ENCODE results near the gene PNMT. TPM values are rescaled to one million over a fixed set of nuclear protein-coding genes. Genes with fewer than 3 reads are reported as not detected.

The PNMT gene
- total and polyA plus RNA-seq, 2 experiments from 2014 or later, result 51.9 to 204 TPM

DNA sequence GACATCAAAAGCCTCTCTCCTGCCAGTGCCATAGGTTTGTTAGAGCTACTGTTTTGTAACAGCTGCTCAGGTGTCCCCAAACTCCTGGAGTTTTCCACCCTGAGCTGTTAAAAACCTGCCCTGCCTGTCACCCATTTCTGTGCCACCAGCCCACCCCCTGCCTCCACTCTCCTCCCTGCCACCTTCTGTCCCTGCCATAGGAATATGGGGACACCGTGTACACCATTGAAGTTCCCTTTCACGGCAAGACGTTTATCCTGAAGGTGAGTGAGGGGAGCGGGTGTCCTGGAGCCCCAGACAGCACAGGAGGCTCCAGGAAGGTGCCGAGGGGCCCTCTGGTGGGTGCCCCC, 8.3 kb upstream of the PNMT start:
- H3K27me3 ChIP-seq, result no peaks in the 10 kb centered on the region
- no peak for TF ChIP-seq EZH2phosphoT487 (IDR thresholded peaks at IDR 0.05; ENCODE audit: low read depth, severe bottlenecking, unreplicated experiment)
- TF ChIP-seq, protein P1, sequence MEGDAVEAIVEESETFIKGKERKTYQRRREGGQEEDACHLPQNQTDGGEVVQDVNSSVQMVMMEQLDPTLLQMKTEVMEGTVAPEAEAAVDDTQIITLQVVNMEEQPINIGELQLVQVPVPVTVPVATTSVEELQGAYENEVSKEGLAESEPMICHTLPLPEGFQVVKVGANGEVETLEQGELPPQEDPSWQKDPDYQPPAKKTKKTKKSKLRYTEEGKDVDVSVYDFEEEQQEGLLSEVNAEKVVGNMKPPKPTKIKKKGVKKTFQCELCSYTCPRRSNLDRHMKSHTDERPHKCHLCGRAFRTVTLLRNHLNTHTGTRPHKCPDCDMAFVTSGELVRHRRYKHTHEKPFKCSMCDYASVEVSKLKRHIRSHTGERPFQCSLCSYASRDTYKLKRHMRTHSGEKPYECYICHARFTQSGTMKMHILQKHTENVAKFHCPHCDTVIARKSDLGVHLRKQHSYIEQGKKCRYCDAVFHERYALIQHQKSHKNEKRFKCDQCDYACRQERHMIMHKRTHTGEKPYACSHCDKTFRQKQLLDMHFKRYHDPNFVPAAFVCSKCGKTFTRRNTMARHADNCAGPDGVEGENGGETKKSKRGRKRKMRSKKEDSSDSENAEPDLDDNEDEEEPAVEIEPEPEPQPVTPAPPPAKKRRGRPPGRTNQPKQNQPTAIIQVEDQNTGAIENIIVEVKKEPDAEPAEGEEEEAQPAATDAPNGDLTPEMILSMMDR (IDR thresholded peaks at IDR 0.05; ENCODE audit: poor library complexity), result no peak
- no peak for TF ChIP-seq EZH2 (IDR thresholded peaks at IDR 0.05; ENCODE audit: borderline replicate concordance)
- H3K4me3 ChIP-seq, result no peak overlapping the region
- H2AFZ ChIP-seq, result no peak overlapping the region
- H3K4me2 ChIP-seq, result no peak overlapping the region
- no peaks in the 10 kb centered on the region for H3K36me3 ChIP-seq (replicated peaks; ENCODE audit: insufficient read depth, low read depth)
- H3K27ac ChIP-seq, result no peak overlapping the region
- H3K9me3 ChIP-seq (ENCODE audit: low read depth), result no peaks in the 10 kb centered on the region
- H4K20me1 ChIP-seq (ENCODE audit: insufficient read depth, poor library complexity, severe bottlenecking), result no peaks in the 10 kb centered on the region
- peaks cover 19% of the 10 kb centered on the region for H3K4me1 ChIP-seq (ENCODE audit: insufficient read depth)
- H3K9me2 ChIP-seq (replicated peaks; ENCODE audit: insufficient read depth), result no peaks in the 10 kb centered on the region
- peaks cover 5% of the 10 kb centered on the region for H3K79me2 ChIP-seq
- WGBS (ENCODE audit: low lambda C conversion rate, missing lambda C conversion rate), result 93% methylated on average over 5 of the region's 5 CpGs
- no peak for DNase-seq (ENCODE audit: low spot score)

DNA sequence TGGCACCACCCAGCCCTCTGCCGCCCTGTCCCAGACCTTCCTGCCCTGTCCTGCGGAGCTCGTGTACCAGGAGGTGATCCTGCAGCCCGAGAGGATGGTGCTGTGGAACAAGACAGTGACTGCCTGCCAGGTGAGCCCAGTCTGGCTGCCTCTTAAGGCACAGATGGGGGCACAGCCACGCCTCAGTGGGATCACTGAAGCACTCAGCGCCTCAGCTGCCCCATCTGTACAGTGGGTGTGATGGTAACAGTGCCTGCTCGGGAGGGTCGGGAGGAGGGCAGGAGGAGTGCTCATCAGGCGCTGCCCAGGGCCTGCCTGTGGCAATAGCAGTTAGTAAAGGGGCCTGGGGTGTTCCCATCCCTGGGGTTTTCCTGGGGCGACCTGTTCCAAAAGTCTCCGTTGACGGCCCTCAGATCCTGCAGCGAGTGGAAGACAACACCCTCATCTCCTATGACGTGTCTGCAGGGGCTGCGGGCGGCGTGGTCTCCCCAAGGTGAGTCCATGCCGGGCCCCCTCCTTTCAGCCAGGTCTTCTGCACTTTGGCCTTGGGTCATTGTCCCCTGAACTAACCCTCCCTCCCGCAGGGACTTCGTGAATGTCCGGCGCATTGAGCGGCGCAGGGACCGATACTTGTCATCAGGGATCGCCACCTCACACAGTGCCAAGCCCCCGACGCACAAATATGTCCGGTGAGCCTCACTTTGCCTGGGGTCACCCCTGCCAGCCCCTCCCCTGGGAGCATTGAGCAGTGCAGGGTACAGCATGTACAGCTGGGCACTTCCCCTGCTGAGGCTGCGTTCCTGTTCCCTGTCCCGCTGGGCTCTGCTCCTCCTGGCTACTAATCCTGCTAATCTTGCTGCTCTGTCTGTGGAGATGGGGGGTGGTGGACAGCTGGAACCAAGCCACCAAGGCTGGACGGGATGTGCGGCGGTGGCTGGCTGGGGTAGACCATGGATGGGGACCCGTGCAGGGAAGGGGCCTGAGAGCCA, 7.6 kb upstream of the PNMT start:
- H3K9me3 ChIP-seq (ENCODE audit: low read depth), result no peaks in the 10 kb centered on the region
- no peaks in the 10 kb centered on the region for H3K79me2 ChIP-seq
- no peak overlapping the region for H3K4me3 ChIP-seq
- H2AFZ ChIP-seq, result no peak overlapping the region
- WGBS (ENCODE audit: low lambda C conversion rate, missing lambda C conversion rate), result 91% methylated on average over 33 of the region's 35 CpGs
- H4K20me1 ChIP-seq (ENCODE audit: insufficient read depth, poor library complexity, severe bottlenecking), result no peaks in the 10 kb centered on the region
- DNase-seq (ENCODE audit: low spot score), result no peak
- H3K36me3 ChIP-seq (replicated peaks; ENCODE audit: insufficient read depth, low read depth), result no peaks in the 10 kb centered on the region
- no peaks in the 10 kb centered on the region for H3K9me2 ChIP-seq (replicated peaks; ENCODE audit: insufficient read depth)
- peaks cover 22% of the 10 kb centered on the region for H3K4me1 ChIP-seq (ENCODE audit: insufficient read depth)
- H3K4me2 ChIP-seq, result no peak overlapping the region
- no peaks in the 10 kb centered on the region for H3K27me3 ChIP-seq
- TF ChIP-seq EZH2 (IDR thresholded peaks at IDR 0.05; ENCODE audit: borderline replicate concordance), result no peak
- TF ChIP-seq, protein P1 (IDR thresholded peaks at IDR 0.05; ENCODE audit: poor library complexity), result no peak
- TF ChIP-seq EZH2phosphoT487 (IDR thresholded peaks at IDR 0.05; ENCODE audit: low read depth, severe bottlenecking, unreplicated experiment), result no peak
- no peak overlapping the region for H3K27ac ChIP-seq

DNA sequence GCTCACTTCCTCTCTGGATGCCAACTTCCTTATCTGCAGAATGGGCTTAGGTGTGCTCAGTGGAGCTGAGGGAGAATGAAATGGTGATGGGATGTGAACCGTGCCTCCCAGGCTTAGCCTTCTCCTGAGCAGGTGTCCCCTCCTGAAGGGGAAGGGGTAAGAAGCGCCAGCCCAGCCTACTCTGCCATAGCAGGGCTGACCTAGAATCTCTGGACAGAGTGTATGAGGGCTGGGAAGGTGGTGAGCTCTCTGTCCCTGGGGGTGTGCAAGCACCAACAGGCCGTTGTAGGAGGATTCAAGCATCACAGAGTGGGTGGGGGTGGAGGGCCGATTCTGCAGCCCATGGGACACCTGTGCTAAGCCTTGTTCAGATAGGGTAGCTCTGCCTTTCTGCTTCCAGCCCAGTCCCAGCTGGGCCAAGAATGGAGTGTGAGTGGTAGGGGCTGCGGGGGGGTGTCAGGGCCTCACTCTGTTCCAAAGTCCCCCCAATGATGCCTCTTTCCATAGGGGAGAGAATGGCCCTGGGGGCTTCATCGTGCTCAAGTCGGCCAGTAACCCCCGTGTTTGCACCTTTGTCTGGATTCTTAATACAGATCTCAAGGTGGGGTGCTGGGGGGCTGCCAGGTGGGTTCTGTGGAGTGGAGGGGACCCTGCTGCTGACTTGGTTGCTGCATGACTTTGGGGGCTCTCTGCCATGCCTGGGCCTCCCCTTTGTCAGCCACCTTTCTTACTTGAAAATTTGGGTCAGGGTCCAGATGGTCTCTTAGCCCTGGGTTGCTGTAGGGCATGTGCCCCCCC, 6.3 kb upstream of the PNMT start:
- no peaks in the 10 kb centered on the region for H4K20me1 ChIP-seq (ENCODE audit: insufficient read depth, poor library complexity, severe bottlenecking)
- TF ChIP-seq, protein P1 (IDR thresholded peaks at IDR 0.05; ENCODE audit: poor library complexity), result no peak
- TF ChIP-seq EZH2 (IDR thresholded peaks at IDR 0.05; ENCODE audit: borderline replicate concordance), result no peak
- TF ChIP-seq EZH2phosphoT487 (IDR thresholded peaks at IDR 0.05; ENCODE audit: low read depth, severe bottlenecking, unreplicated experiment), result no peak
- H3K27ac ChIP-seq, result no peak overlapping the region
- H3K4me3 ChIP-seq, result no peak overlapping the region
- no peaks in the 10 kb centered on the region for H3K9me2 ChIP-seq (replicated peaks; ENCODE audit: insufficient read depth)
- no peaks in the 10 kb centered on the region for H3K79me2 ChIP-seq
- no peaks in the 10 kb centered on the region for H3K9me3 ChIP-seq (ENCODE audit: low read depth)
- peaks cover 34% of the 10 kb centered on the region for H3K4me1 ChIP-seq (ENCODE audit: insufficient read depth)
- peaks cover 3% of the 10 kb centered on the region for H3K27me3 ChIP-seq
- no peak overlapping the region for H3K4me2 ChIP-seq
- WGBS (ENCODE audit: low lambda C conversion rate, missing lambda C conversion rate), result 85% methylated on average over 8 of the region's 8 CpGs
- H3K36me3 ChIP-seq (replicated peaks; ENCODE audit: insufficient read depth, low read depth), result no peaks in the 10 kb centered on the region
- H2AFZ ChIP-seq, result no peak overlapping the region
- DNase-seq (ENCODE audit: low spot score), result no peak

All from hepatocyte (in vitro differentiated cells).